Loucy (cell line): Measurements from ENCODE around the gene SLC9A1.

Experiments
- EZH2phosphoT487 ChIP-seq: fragments of 200-600 bp; IDR thresholded peaks from 2 replicates; pipeline ENCODE4 v1.6.1; 2018; ENCODE audit warnings: antibody characterized with exemption, mild to moderate bottlenecking, moderate library complexity, borderline replicate concordance
- TF ChIP-seq, protein P1 (sequence below): fragments of 200-600 bp; sonication (generic); conservative IDR thresholded peaks from 2 replicates; pipeline ENCODE4 v1.5.1; 2014; ENCODE audit warnings: mild to moderate bottlenecking, antibody characterized with exemption, low read length

DNA sequence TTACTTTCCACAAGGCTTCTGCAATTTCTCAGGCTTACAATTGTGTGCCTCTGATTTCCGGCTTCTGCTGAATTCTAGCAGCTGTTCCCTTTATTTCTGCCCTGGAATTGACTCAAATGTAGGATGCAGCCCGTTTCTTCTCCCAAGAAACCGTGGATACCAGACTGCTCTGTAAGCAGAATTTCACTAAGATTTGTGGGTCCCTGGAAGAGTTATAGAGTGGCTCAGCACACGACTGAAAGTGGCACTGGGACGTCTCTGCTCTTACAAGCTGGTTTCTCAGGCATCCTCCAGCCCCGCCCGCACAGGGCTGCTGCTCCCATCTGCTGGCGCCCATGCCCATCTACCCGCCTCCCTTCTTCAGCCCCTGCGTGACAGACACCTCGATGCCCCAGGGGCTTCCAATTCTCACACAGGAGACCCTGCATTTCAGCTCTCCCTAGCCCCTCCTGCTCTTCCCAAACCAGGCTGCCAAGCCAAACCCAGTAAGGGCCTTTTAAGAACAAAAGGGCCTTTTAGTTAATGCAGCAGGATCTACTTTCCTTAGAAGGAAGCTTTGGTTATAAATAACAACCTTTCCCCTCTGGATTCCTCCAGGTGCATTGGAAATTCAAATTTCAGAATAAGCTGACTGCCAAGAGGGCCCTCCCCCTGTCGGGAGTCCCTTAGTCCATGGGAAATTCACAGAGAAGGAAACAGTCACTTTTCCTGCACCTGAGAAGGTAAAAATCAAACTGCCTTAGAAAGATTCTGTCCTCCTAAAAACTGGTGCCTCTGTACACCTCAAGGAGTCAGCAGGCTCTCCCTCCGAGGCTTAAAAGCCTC lies 96.9 kb downstream of the SLC9A1 start:
- TF ChIP-seq, protein P1, sequence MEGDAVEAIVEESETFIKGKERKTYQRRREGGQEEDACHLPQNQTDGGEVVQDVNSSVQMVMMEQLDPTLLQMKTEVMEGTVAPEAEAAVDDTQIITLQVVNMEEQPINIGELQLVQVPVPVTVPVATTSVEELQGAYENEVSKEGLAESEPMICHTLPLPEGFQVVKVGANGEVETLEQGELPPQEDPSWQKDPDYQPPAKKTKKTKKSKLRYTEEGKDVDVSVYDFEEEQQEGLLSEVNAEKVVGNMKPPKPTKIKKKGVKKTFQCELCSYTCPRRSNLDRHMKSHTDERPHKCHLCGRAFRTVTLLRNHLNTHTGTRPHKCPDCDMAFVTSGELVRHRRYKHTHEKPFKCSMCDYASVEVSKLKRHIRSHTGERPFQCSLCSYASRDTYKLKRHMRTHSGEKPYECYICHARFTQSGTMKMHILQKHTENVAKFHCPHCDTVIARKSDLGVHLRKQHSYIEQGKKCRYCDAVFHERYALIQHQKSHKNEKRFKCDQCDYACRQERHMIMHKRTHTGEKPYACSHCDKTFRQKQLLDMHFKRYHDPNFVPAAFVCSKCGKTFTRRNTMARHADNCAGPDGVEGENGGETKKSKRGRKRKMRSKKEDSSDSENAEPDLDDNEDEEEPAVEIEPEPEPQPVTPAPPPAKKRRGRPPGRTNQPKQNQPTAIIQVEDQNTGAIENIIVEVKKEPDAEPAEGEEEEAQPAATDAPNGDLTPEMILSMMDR: no peak
- TF ChIP-seq EZH2phosphoT487: no peak
